KOPT-K1 (cell line): ENCODE data around the gene IRF2BP1.

Experiments
- H3K27ac ChIP-seq: fragments of 200-600 bp; sonication (generic); 2 replicates; pipeline ENCODE4 v1.5.1; 2016; ENCODE audit warnings: antibody characterized with exemption, mild to moderate bottlenecking, low read depth, low read length; ENCODE audit not compliant: poor library complexity, severe bottlenecking
- H3K36me3 ChIP-seq: fragments of 200-600 bp; sonication (generic); 2 replicates; pipeline ENCODE4 v1.5.1; 2017; ENCODE audit warnings: antibody characterized with exemption, mild to moderate bottlenecking, low read length, moderate library complexity; ENCODE audit not compliant: insufficient read depth
- H3K9me3 ChIP-seq: fragments of 200-600 bp; sonication (generic); 2 replicates; pipeline ENCODE4 v1.5.1; 2017; ENCODE audit warnings: antibody characterized with exemption, low read length, mild to moderate bottlenecking; ENCODE audit not compliant: insufficient read depth, poor library complexity, severe bottlenecking

Gene IRF2BP1

DNA sequence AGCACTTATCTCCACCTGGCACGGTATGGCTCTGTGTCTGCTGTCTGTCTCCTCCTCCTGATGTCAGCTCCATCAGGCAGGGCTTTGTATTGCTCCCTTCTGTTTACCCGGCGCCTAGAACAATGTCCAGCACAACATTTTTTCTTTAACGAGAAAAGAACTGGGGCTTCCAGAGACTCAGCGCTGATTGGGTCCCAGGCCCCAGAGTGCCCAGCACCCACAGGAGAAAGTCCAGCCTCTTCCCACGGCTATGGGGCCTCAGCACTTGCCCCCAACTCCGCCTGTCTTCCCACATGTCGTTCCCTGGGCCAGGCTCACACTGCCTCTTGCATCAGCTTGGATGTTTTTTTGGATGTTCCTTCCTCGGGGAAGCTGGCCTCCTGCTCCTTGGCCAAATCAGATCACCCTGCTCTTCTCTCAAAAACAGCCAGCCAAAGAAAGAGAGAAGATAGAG, 9.6 kb upstream of the IRF2BP1 start:
- Histone ChIP-seq H3K27ac (no peak overlapping the region), H3K36me3 (peaks cover 51% of the 10 kb centered on the region), H3K9me3 (no peaks in the 10 kb centered on the region)

DNA sequence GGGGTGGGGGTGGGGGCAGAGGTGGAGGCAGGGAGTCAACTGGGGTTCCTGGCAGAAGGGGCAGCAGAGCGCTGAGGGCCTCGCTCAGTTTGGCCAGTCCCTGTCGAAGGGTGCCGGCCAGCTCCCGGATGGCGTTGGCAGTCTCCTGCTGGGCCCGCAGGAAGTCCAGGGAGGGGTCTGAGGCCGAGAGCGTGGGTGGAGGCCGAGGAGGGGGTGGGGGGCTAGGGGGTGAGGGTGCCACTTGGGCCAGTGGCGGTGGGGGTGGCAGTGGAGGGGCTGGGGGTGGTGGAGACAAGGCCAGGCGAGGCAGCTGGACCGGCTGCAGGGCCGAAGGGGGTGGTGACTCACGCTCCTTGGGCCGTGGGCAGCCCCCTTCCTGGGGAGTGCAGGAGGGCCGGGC, 4.9 kb upstream of the IRF2BP1 start:
- peaks cover 12% of the 10 kb centered on the region; the same call in 1 of the 2 replicates for H3K36me3 ChIP-seq
- no peaks in the 10 kb centered on the region for H3K9me3 ChIP-seq
- no peak overlapping the region for H3K27ac ChIP-seq

DNA sequence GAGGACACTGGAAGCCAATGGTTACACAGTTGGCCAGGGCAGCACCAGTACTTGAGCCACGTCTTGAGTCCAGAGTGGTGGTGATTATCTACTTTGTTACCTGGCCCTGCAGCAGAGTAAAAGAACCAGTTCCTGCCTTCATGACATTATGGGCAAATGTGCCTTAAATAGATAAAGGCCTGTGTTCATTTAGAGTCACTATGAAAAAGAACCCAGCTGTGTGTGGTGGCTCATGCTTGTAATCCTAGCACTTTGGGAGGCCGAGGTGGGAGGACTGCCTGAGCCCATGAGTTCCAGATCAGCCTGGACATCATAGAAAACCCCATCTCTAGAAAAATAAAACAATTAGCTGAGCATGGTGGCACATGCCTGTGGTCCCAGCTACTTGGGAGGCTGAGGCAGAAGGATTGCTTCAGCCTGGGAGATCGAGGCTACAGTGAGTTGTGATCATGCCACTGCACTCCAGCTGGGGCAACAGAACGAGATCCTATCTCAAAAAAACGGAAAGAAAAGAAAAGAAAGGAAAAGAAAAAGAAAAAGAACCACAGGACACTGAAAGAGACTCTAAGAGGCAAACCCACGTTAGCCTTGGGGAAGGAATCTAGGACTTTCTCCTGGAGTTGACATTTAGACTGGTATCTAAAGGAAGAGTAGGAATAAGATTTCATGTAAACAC, 3.4 kb upstream of the IRF2BP1 start:
- no peaks in the 10 kb centered on the region for H3K9me3 ChIP-seq

DNA sequence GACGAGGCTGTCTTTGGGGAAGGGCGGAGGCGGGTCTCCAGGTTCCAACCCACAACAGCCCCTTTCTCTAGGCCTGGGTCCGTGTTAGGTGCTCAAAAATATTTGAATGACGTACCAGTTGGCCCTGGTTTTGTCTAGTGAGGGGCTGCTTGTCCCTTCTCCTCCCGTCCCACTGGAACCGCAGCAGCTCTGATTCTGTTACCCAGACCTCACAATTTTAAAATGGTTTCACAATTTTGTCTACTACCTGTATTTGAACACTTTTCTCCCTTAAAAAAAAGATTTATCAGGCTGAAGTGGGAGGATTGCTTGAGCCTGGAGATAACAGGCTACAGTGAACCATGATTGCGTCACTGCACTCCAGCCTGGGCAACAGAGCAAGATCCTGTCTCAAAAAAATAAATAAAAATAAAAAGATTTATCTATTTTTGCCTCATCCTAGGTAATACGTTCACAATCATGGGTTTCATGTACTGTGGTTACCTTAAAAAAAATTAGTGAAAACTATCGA, 1.3 kb upstream of the IRF2BP1 start:
- Histone ChIP-seq H3K36me3 (peaks cover 22% of the 10 kb centered on the region), H3K9me3 (no peaks in the 10 kb centered on the region), H3K27ac (peak overlapping the region; percentile 92)

More for the DNA sequence above, 3.4 kb upstream of the IRF2BP1 start:
- peaks cover 7% of the 10 kb centered on the region; the same call in 1 of the 2 replicates for H3K36me3 ChIP-seq
- no peak overlapping the region for H3K27ac ChIP-seq

DNA sequence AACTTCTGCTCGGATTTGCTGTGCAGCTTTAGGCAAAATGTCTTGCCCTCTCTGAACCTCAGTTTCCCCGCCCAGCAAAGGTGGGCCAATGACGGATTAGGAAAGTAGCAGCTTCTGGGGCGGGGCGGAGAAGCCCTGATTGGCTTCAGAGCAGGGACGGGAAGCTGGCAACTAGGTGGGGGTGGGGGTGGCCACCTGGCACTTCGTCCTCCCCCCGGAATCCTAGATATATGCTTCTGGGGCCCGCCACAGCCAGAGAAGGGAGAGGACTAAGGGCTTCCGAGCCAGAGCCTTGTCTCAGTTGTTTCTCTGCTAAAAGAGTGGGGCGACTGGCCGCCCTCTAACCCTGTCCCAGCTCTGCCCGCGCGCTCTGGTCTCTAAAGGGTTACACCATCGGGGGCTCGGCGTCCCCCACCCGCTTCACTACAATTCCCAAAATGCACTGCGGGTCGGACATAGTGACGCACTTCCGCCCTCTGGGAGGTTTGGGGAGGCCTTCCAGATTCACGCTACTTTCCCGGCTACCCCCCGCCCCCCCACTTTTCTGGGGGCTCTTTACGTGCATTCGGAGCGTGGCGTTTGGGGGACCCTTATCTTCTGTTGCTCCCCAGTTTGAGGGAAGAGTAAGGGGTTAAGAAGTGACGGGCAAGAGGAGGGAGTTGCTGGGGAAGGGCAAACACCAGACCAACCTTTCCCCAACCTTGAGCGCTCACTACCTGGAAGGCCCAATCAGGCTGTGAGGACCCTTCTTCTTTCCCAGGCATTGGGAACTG, 672 bp upstream of the IRF2BP1 start:
- peak overlapping the region; percentile 92 for H3K27ac ChIP-seq
- no peaks in the 10 kb centered on the region for H3K9me3 ChIP-seq
- peaks cover 22% of the 10 kb centered on the region for H3K36me3 ChIP-seq

DNA sequence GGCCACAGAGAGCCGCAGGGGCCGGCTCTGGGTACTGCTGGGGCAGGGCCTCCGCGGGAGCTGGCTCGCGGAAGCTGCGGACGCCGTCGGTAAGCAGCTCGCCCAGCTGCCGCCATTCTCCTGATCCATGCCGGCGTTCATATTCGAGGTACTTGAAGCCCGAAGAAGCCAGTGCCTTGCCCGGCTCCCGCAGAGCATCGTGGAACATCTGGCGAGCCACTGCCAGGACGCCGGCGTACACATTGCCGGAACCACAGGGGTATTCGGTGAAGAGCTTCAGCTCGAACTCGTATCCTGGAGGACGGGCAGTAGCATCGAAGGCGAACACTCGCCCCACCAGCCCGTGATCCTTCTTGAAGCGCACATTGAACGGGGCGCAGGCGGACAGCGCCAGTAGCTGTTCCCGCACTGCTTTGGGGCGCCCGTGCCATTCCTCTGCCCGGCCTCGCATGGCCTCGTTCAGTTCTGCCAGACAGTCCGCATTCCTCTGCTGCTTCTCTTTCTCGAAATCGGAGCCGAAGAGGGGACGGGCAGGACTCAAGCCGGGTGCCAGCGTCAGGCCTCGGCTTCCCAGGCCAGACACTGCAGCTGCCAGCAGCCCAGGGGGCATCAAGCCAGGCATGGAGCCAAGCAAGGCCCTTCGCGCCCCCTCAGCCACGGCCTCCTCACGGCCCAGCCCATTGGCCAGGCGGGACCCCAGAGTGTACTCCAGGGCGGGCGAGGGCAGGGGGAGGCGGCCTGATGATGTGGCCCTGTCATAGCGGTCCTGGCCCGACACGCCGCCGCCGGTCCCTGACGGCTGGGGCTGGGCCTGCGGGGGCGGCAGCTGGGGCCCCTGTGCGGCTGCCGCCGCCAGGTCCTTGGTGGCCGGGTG, 1.0 kb downstream of the IRF2BP1 start:
- Histone ChIP-seq H3K27ac (peak overlapping the region; percentile 92), H3K9me3 (no peaks in the 10 kb centered on the region), H3K36me3 (peaks cover 22% of the 10 kb centered on the region)

DNA sequence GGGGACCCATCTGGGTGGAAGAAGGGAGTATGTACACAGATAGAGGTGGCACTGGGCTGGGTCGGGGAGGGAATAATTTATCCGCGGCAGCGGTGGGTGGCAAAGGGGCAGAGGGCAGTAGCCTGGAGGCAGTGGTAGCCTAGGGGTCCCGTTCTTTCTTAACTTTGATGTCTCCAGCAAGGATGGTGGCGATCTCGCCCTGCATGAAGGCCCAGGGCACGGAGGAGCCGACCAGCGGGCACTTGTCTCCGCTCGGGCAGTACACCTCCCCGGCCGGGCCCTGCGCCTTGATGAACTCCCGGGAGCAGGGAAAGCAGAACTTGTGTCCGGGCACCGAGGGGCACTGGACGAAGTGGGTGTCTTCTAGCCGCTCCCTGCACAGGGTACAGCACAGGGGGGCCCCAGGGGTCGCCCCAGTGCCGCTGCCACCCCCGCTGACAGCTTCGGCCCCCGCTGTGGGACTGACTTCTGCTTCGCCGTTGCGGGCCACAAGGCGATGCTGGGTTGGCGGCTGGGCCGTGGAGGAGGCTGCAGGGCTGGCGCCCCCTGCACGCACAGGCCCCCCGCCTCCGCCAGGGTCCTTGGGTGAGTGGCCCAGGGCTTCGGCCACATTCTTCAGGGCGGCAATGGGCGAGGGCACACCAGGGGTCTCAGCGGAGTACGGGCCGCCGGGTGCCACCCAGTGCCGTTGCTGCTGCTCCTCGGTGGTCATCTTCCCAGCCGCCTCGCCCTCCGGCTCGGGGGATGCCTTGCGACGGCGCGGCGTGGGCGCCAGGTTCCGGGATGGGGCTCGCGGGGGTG, 1.9 kb downstream of the IRF2BP1 start:
- Histone ChIP-seq H3K9me3 (no peaks in the 10 kb centered on the region), H3K27ac (no peak overlapping the region), H3K36me3 (peaks cover 22% of the 10 kb centered on the region)

DNA sequence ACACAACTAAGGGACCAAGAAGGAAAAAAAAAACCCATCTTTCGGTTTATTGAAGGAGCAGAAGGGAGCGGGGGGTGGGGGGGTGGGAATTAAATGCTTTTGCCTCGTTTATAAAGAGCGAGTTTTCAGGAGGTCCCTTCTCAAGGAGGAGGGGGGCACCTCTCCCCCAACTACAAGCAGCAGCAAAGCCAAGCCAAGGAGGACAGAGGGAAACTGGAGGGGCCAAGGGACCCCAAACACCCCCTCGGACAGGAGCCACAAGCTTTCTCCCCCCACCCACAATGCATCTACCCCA, 2.4 kb downstream of the IRF2BP1 start:
- Histone ChIP-seq H3K27ac (no peak overlapping the region), H3K9me3 (no peaks in the 10 kb centered on the region), H3K36me3 (peaks cover 22% of the 10 kb centered on the region)

DNA sequence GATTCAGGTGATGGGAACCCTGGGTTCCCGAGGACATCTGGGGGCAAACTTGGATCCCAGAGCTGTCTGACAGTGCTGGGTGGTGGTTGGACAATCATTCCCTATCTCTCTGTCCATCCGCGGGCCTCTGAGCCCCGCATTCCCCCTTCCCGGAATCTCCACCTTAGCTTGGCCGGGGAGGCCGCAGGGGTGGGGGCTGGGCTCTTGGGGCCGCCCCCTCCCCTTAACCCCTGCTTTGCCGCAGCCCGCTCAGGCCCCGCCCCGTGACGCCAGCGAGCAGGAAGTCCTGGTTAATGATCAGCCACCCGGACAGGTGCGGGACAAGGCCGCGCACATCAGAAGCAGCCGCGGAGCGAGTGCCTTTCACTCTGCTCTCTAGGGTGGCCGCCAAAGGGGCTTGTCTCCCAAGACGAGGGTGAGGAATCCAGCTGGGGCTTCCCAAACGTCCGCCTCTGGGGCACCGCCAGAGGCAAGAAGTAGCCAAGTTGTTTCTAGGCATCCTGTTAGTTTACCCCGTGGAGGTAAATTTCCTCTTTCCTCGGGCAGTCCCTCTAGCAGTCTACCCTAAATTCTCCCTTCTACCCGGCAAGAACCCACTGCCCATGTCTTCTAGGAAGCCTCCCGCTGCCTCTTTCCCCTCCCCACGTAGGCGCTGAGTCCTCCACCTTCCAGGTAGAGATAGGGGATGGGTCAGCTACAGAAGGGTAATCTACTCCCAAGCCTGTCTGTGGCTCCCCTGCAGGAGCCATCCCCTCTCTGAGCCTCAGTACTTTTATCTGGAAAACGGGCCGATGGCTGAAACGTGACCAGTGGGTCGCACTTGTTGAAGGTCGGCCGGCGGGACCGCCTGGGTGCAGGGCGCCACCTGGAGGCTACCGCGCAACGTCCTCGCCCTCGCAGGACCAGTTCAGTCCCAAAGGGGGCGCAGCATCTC, 3.0 kb downstream of the IRF2BP1 start:
- H3K9me3 ChIP-seq, result no peaks in the 10 kb centered on the region
- H3K27ac ChIP-seq, result no peak overlapping the region
- H3K36me3 ChIP-seq, result peaks cover 22% of the 10 kb centered on the region

DNA sequence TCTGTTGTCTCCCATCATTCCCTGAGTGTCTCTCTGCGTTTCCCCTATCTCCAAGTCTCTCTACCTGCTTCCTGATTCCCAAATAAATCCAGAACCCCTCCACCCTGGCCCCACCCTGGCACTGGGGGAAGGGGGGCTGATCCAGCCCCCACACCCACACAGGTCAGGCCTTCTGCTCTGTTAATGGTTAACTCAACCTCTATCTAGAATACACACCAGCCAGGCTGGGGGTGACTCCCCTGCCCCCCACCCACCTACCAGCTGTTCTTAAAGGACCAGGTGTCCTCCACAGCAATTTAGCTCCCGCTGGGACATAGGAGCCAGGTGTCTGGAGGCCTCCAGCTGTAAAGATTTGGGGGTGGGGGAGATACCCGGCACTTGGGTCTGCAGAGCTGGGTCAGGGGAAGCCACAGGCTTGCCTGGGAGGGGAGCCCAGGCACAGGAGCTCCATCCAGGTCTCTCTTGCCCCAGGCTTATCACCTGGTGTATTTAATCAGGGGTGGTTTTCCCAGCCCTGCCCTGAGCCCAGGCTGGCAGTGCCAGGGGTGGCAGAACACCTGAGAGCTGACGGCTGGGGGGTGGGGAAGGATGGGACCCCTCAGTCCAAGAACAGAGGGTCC, 3.9 kb downstream of the IRF2BP1 start:
- no peaks in the 10 kb centered on the region for H3K9me3 ChIP-seq
- peaks cover 22% of the 10 kb centered on the region for H3K36me3 ChIP-seq
- H3K27ac ChIP-seq, result no peak overlapping the region

DNA sequence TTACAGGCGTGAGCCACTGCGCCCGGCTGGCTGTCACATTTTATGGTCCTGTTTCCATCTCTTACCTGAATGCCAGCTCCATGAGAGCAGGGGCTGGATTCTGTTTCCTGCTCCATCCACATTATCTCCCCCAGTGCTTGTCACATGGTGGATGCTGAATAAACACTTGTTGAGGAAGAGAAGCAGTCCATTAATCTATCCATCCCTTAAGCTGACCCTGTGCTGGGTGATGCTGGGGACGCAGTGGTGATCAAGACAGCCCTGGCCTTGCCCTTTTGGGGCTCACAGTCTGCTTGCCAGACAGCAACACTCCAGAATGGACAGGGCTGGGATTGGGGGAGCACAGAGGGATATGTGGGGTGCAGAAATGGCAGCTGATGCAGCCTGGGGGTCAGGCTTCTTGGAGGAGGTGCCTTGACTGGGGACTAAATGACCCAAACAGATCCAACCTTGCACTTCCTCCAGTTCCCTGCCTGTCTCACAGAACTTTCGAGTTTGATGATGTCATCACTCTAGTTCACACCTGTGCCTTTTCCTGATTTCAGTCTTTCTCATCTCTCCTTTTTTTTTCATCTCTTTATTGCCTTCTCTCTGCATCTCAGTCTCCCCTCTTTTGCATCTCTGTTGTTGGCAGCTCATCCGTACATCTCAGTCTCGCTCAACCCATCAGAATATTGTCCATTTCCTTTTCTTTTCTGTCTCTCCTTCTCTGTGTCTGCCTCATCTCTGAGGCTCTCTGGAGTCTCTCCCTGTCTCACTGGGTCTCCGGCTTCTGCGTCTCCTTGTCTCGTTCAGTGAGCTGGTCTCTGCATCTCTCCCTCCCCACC, 4.6 kb downstream of the IRF2BP1 start:
- Histone ChIP-seq H3K27ac (no peak overlapping the region), H3K36me3 (peaks cover 22% of the 10 kb centered on the region), H3K9me3 (no peaks in the 10 kb centered on the region)

DNA sequence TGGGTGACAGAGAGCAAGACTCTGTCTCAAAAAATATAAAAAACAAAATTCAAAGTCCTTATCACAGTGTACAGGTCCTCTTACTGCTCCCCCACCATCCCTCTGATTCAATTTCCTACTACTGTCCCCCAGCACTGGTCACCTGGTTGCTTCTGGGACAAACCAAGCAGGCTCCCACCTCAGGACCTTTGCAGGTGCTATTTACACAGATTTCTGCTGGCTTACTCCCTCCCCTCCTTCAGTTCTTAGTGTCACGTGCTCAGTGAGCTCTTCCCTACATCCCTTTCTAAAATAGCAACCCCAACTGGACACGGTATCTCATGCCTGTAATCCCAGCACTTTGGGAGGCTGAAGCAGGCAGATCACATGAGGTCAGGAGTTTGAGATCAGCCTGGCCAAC, 6.0 kb downstream of the IRF2BP1 start:
- Histone ChIP-seq H3K9me3 (no peaks in the 10 kb centered on the region), H3K27ac (no peak overlapping the region), H3K36me3 (peaks cover 21% of the 10 kb centered on the region)

DNA sequence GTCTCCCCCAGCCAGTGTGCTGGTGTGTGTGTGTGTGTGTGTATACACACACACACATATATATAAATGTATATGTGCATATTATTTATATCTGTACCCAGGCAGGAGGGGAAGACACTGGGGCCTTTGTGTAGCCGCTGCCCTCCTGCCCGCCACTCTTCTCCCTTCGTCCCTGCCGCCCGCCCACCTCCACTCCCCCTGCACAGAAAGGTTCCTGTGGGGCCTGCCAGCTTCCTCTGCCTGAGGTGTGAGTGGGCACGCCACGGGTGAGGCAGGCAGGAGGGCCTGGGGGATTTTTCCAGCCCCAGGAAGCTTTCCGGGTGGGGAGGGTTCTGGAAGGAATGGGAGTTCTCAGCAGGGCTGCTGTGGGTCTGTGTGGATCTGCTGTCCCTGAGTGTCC, 6.9 kb downstream of the IRF2BP1 start:
- no peaks in the 10 kb centered on the region for H3K9me3 ChIP-seq
- peaks cover 12% of the 10 kb centered on the region for H3K36me3 ChIP-seq
- H3K27ac ChIP-seq, result no peak overlapping the region
